HCT116 (cell line): ENCODE data around the gene KSR2. TPM values are rescaled to one million over a fixed set of nuclear protein-coding genes. Genes with fewer than 3 reads are reported as not detected.

Experiments used
- ATAC-seq: fragments of 200-7000 bp; cut with Tn5 transposase; 2 replicates; pipeline ENCODE4 v1.9.1; 2020; ENCODE audit warnings: mild to moderate bottlenecking, moderate library complexity
- BruUV-seq: library from RNA; stranded (reverse); fragments of 400-500 nt; replicated peaks from 2 replicates; lab custom pipeline; 2021; lab: Mats Ljungman, UMichigan
- CTCF ChIA-PET: fragments of 300-600 bp; sonication (Branson Sonifier 250); formaldehyde crosslinking; loops from one replicate; lab custom pipeline; 2021; ENCODE audit warnings: antibody characterized with exemption; lab: Charles Lee
- POLR2A ChIA-PET: fragments of 300-600, 350-600 bp; sonication (Branson Sonifier 250); formaldehyde crosslinking; loops from one replicate; lab custom pipeline; 2021; ENCODE audit warnings: antibody characterized with exemption; lab: Charles Lee
- RAD21 ChIA-PET, 2 experiments: fragments of 300-600 bp; sonication (Branson Sonifier 250); formaldehyde crosslinking; loops; one replicate each; lab custom pipeline; 2023; ENCODE audit warnings: low total read pairs in 2 of 2; ENCODE audit not compliant: uncharacterized antibody in 2 of 2, unreplicated experiment in 2 of 2, low non-redundant PET in 1 of 2; lab: Charles Lee
- DNase-seq: peaks from one replicate; pipeline ENCODE4 v3.0.0-alpha.2; 2010; ENCODE audit warnings: low read depth, low spot score
- H2AFZ ChIP-seq: fragments of 200-600 bp; shearing (Covaris generic), sonication (generic); 2 replicates; pipeline ENCODE4 v1.6.1; 2017; ENCODE audit warnings: low read depth, mixed run types, mixed read lengths, antibody characterized with exemption, low read length; ENCODE audit not compliant: poor library complexity, severe bottlenecking
- H3K27ac ChIP-seq: 2 replicates; pipeline ENCODE4 v1.5.1; 2012; ENCODE audit warnings: low read depth, low read length
- H3K27me3 ChIP-seq: fragments of 200-600 bp; sonication (generic); 2 replicates; pipeline ENCODE4 v1.6.1; 2016; ENCODE audit warnings: mixed run types, low read length, mixed read lengths; ENCODE audit not compliant: insufficient read depth
- H3K36me3 ChIP-seq, 2 experiments: fragments of 200-500 bp in 1 of 2; fragments of 200-600 bp in 1 of 2; sonication (Bioruptor generic) in 1 of 2; sonication (generic) in 1 of 2; 2 replicates each; pipeline versions ENCODE4 v1.5.1 to v1.6.1; 2014 to 2016; ENCODE audit warnings: low read length in 2 of 2, inconsistent platforms in 1 of 2, mixed read lengths in 1 of 2, mixed run types in 1 of 2; ENCODE audit not compliant: insufficient read depth in 2 of 2, control insufficient read depth in 1 of 2
- H3K4me1 ChIP-seq, 2 experiments: fragments of 200-600 bp in 1 of 2; sonication (generic) in 1 of 2; 2 replicates each; pipeline versions ENCODE4 v1.5.1 to v1.6.1; 2012 to 2017; ENCODE audit warnings: low read length in 2 of 2, inconsistent platforms in 1 of 2, mild to moderate bottlenecking in 1 of 2, mixed read lengths in 1 of 2, mixed run types in 1 of 2, moderate library complexity in 1 of 2; ENCODE audit not compliant: insufficient read depth in 2 of 2, control insufficient read depth in 1 of 2
- H3K4me2 ChIP-seq: fragments of 200-600 bp; sonication (generic); 2 replicates; pipeline ENCODE4 v1.6.1; 2017; ENCODE audit warnings: mixed run types, low read length, mixed read lengths
- H3K4me3 ChIP-seq, 2 experiments: fragments of 200-600 bp in 1 of 2; sonication (generic) in 1 of 2; replicated peaks in 1 of 2; 2 replicates each; pipeline ENCODE4 v1.5.1; 2011 to 2016; ENCODE audit warnings: low read length in 2 of 2, control low read depth in 1 of 2, low read depth in 1 of 2, mild to moderate bottlenecking in 1 of 2, mixed read lengths in 1 of 2, mixed run types in 1 of 2
- H3K79me2 ChIP-seq: fragments of 200-600 bp; sonication (generic); 2 replicates; pipeline ENCODE4 v1.6.1; 2017; ENCODE audit warnings: mild to moderate bottlenecking, mixed run types, low read length, moderate library complexity, mixed read lengths; ENCODE audit not compliant: insufficient read depth
- H3K9ac ChIP-seq: fragments of 200-600 bp; sonication (generic); 2 replicates; pipeline ENCODE4 v1.6.1; 2016; ENCODE audit warnings: low read length, mixed read lengths
- H3K9me2 ChIP-seq: fragments of 200-600 bp; sonication (generic), shearing (Covaris generic); 2 replicates; pipeline ENCODE4 v1.6.1; 2017; ENCODE audit warnings: mixed run types, mild to moderate bottlenecking, moderate library complexity; ENCODE audit not compliant: insufficient read depth
- H3K9me3 ChIP-seq, 2 experiments: fragments of 200-500 bp in 1 of 2; fragments of 200-600 bp in 1 of 2; sonication (Bioruptor generic) in 1 of 2; sonication (generic) in 1 of 2; 2 replicates each; pipeline ENCODE4 v1.6.1; 2014 to 2017; ENCODE audit warnings: low read length in 2 of 2, mixed read lengths in 2 of 2, inconsistent platforms in 1 of 2, low read depth in 1 of 2, mild to moderate bottlenecking in 1 of 2, mixed run types in 1 of 2, moderate library complexity in 1 of 2; ENCODE audit not compliant: control insufficient read depth in 1 of 2, insufficient read depth in 1 of 2
- H4K20me1 ChIP-seq: fragments of 200-600 bp; sonication (generic), shearing (Covaris generic); 2 replicates; pipeline ENCODE4 v1.6.1; 2017; ENCODE audit warnings: mixed run types, mild to moderate bottlenecking, moderate library complexity; ENCODE audit not compliant: insufficient read depth
- ATF3 ChIP-seq: IDR thresholded peaks from 2 replicates; pipeline ENCODE4 v1.6.1; 2012
- CBX3 ChIP-seq: IDR thresholded peaks from 2 replicates; pipeline ENCODE4 v1.6.1; 2012; ENCODE audit warnings: low read depth
- CEBPB ChIP-seq: IDR thresholded peaks from 2 replicates; pipeline ENCODE4 v1.6.1; 2012; ENCODE audit warnings: low read depth
- CTCF ChIP-seq, 3 experiments: fragments of 200-600 bp in 1 of 3; sonication (generic) in 1 of 3; IDR thresholded peaks in 2 of 3; conservative IDR thresholded peaks in 1 of 3; 2 replicates each; pipeline ENCODE4 v1.5.1; 2012 to 2017; ENCODE audit warnings: low read depth in 2 of 3, low read length in 2 of 3, antibody characterized with exemption in 1 of 3, borderline replicate concordance in 1 of 3, control low read depth in 1 of 3, mild to moderate bottlenecking in 1 of 3, mixed read lengths in 1 of 3, mixed run types in 1 of 3, moderate library complexity in 1 of 3; ENCODE audit not compliant: insufficient read depth in 1 of 3
- EGR1 ChIP-seq: IDR thresholded peaks from 2 replicates; pipeline ENCODE4 v1.6.1; 2012; ENCODE audit warnings: low read depth
- EZH2phosphoT487 ChIP-seq: fragments of 200-600 bp; IDR thresholded peaks from 2 replicates; pipeline ENCODE4 v1.6.1; 2018; ENCODE audit warnings: antibody characterized with exemption, borderline replicate concordance
- FOSL1 ChIP-seq: IDR thresholded peaks from 2 replicates; pipeline ENCODE4 v1.6.1; 2012; ENCODE audit warnings: low read depth
- JUND ChIP-seq: IDR thresholded peaks from 2 replicates; pipeline ENCODE4 v1.6.1; 2012
- MAX ChIP-seq: IDR thresholded peaks from 2 replicates; pipeline ENCODE4 v1.6.1; 2012
- POLR2A ChIP-seq: IDR thresholded peaks from 2 replicates; pipeline ENCODE4 v1.7.0; 2011; ENCODE audit warnings: borderline replicate concordance; ENCODE audit not compliant: insufficient read depth, insufficient read length; ENCODE audit errors: extremely low read depth
- POLR2AphosphoS5 ChIP-seq: IDR thresholded peaks from 2 replicates; pipeline ENCODE4 v1.6.1; 2011; ENCODE audit warnings: mild to moderate bottlenecking, low read depth, low read length, moderate library complexity
- REST ChIP-seq: IDR thresholded peaks from 2 replicates; pipeline ENCODE4 v1.6.1; 2012; ENCODE audit warnings: low read depth
- SIN3A ChIP-seq: IDR thresholded peaks from 2 replicates; pipeline ENCODE4 v1.6.1; 2012; ENCODE audit warnings: low read depth
- SP1 ChIP-seq: IDR thresholded peaks from 2 replicates; pipeline ENCODE4 v1.6.1; 2012; ENCODE audit warnings: low read depth
- YY1 ChIP-seq: IDR thresholded peaks from 2 replicates; pipeline ENCODE4 v1.6.1; 2011; ENCODE audit warnings: low read length, low read depth, moderate library complexity, mild to moderate bottlenecking; ENCODE audit not compliant: insufficient replicate concordance; ENCODE audit errors: extremely low read depth
- ZBTB33 ChIP-seq: IDR thresholded peaks from 2 replicates; pipeline ENCODE4 v1.6.1; 2011; ENCODE audit warnings: mild to moderate bottlenecking, low read length, moderate library complexity; ENCODE audit not compliant: insufficient replicate concordance; ENCODE audit errors: extremely low read depth
- intact Hi-C: fragments of 100-400 bp; cut with micrococcal nuclease; formaldehyde crosslinking; loops from 2 replicates; pipeline ENCODE4 v1.10.0; 2022
- total RNA-seq: library from RNA; stranded (reverse); gene quantifications from one replicate; pipeline ENCODE4 v1.2.1, GENCODE V29; 2021; ENCODE audit not compliant: unreplicated experiment

The KSR2 gene
- total RNA-seq, 1 experiment from 2014 or later: 10.1 TPM

GRCh38 chr12:117684471-117684870 is 284.3 kb downstream of the KSR2 start:
- Histone ChIP-seq H3K9me3 (no peaks in the 10 kb centered on the region), H3K79me2 (no peaks in the 10 kb centered on the region), H3K36me3 (no peaks in the 10 kb centered on the region), H4K20me1 (peaks cover 3% of the 10 kb centered on the region; the same call in 1 of the 2 replicates), H3K9ac (no peak overlapping the region), H2AFZ (no peak overlapping the region), H3K4me2 (no peak overlapping the region), H3K9me2 (no peaks in the 10 kb centered on the region), H3K4me3 (no peak overlapping the region), H3K27me3 (peaks cover 23% of the 10 kb centered on the region), H3K27ac (no peak overlapping the region), H3K4me1 (peaks cover 23 to 31% of the 10 kb centered on the region in 2 experiments)
- ChIA-PET RAD21 (no interaction called here), POLR2A (no interaction called here), CTCF (interaction anchor here (3.8 kb wide), 1 partner anchor 13 kb away, joined by 11 read pairs; no protein-coding TSS in a partner anchor)
- intact Hi-C loops: no loop called here
- BruUV-seq: no TSS peak
- DNase-seq: no peak
- TF ChIP-seq YY1 (no peak), ZBTB33 (no peak), CBX3 (no peak), MAX (no peak), SIN3A (no peak), CEBPB (no peak), POLR2AphosphoS5 (no peak), POLR2A (no peak), FOSL1 (no peak), JUND (no peak), SP1 (no peak), EGR1 (no peak), REST (no peak), ATF3 (no peak), CTCF (IDR thresholded peaks at IDR 0.05 in 2 of 3, conservative IDR thresholded peaks at IDR 0.05 in 1 of 3; ENCODE audit: borderline replicate concordance in 1 of 3, insufficient read depth in 1 of 3, low read depth in 2 of 3, low read length in 2 of 3) (no peak), EZH2phosphoT487 (no peak)
- no peak for ATAC-seq
